Measurements from ENCODE around the gene ASIP. TPM values are rescaled to one million over a fixed set of nuclear protein-coding genes. Genes with fewer than 3 reads are reported as not detected.
"Not testable (repeated sequence)": the region's sequence is repeated elsewhere in the genome, so short reads cannot be mapped to it uniquely, and the experiment has no call there.

The ASIP gene
- total RNA-seq, 1 donor from 2014 or later, result 32.6 TPM

DNA sequence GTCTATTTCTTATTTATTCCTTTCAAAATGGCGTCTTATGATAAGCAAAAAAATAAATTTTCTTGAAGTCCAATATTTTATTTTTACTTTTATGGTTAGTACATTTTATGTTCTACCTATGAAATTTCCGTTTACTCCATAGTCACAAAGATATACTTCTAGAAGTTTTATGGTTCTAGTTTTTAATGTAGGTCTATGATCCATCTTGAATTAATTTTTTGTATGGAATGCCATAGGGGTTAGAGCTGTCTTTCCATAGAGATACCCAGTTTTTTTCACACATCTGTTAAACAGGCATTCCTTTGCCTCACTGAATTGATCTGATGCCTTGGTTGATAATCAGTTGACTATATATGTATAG lies 24.9 kb upstream of the ASIP start:
- peaks cover 13% of the 10 kb centered on the region for H3K27me3 ChIP-seq (ENCODE audit: low read depth)
- H3K27ac ChIP-seq (replicated peaks), result peak overlapping the region; percentile 88
- TF ChIP-seq, protein P1, sequence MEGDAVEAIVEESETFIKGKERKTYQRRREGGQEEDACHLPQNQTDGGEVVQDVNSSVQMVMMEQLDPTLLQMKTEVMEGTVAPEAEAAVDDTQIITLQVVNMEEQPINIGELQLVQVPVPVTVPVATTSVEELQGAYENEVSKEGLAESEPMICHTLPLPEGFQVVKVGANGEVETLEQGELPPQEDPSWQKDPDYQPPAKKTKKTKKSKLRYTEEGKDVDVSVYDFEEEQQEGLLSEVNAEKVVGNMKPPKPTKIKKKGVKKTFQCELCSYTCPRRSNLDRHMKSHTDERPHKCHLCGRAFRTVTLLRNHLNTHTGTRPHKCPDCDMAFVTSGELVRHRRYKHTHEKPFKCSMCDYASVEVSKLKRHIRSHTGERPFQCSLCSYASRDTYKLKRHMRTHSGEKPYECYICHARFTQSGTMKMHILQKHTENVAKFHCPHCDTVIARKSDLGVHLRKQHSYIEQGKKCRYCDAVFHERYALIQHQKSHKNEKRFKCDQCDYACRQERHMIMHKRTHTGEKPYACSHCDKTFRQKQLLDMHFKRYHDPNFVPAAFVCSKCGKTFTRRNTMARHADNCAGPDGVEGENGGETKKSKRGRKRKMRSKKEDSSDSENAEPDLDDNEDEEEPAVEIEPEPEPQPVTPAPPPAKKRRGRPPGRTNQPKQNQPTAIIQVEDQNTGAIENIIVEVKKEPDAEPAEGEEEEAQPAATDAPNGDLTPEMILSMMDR (IDR thresholded peaks at IDR 0.05; ENCODE audit: borderline replicate concordance), result no peak
- peaks cover 10% of the 10 kb centered on the region for H3K9me3 ChIP-seq (replicated peaks)
- intact Hi-C loops (cut with micrococcal nuclease), result no loop called here
- H3K4me1 ChIP-seq, result peaks cover 15% of the 10 kb centered on the region
- peak overlapping the region; percentile 61 for H3K4me3 ChIP-seq
- H3K36me3 ChIP-seq, result no peaks in the 10 kb centered on the region
- DNase-seq, result no peak

DNA sequence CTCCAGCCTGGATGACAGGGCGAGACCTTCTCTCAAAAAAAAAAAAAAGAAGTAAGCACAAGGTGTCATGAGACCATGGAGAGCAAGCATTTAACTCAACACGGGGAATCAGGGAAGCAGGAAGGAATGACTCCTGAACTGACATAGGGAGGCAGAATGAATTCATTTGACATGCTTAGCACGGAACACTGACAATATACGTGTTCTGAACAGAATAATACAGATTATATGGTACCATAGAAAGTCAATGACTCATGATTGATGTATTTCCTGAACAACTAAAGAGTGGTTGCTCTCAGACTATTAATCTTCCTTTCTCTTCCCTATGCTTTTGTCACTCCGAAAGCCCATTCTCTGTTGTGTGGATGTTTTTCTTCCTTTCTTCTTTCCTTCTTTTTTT lies 20.7 kb upstream of the ASIP start:
- intact Hi-C loops (cut with micrococcal nuclease), result no loop called here
- Histone ChIP-seq H3K4me3 (no peak overlapping the region), H3K4me1 (peaks cover 12% of the 10 kb centered on the region), H3K9me3 (replicated peaks) (no peaks in the 10 kb centered on the region), H3K27ac (replicated peaks) (no peak overlapping the region), H3K27me3 (ENCODE audit: low read depth) (peaks cover 13% of the 10 kb centered on the region), H3K36me3 (no peaks in the 10 kb centered on the region)
- TF ChIP-seq, protein P1 (IDR thresholded peaks at IDR 0.05; ENCODE audit: borderline replicate concordance), result no peak
- no peak for DNase-seq

DNA sequence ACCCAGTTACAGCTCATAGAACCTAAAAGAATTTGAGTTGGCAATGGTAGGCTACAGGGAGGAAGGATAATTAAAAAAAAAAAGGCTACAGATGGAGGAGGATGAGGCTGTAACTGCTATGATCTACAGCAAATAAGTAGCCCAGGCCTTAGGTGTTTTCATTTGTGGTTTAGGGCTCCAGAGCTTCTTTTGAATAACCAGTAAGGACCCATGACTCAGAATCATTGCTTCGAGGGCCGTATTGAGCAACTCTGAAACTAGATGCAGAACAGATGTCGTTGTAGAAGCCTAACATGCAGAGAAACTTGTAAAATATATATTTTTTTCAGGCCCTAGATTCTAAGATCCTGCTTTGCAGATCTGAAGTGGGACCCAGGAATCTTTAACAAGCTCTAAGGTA lies 19.0 kb upstream of the ASIP start:
- Histone ChIP-seq H3K36me3 (no peaks in the 10 kb centered on the region), H3K9me3 (replicated peaks) (no peaks in the 10 kb centered on the region), H3K4me3 (no peak overlapping the region), H3K27ac (replicated peaks) (no peak overlapping the region), H3K4me1 (no peaks in the 10 kb centered on the region), H3K27me3 (ENCODE audit: low read depth) (peaks cover 13% of the 10 kb centered on the region)
- DNase-seq, result no peak
- TF ChIP-seq, protein P1 (IDR thresholded peaks at IDR 0.05; ENCODE audit: borderline replicate concordance), result no peak
- intact Hi-C loops (cut with micrococcal nuclease), result no loop called here

DNA sequence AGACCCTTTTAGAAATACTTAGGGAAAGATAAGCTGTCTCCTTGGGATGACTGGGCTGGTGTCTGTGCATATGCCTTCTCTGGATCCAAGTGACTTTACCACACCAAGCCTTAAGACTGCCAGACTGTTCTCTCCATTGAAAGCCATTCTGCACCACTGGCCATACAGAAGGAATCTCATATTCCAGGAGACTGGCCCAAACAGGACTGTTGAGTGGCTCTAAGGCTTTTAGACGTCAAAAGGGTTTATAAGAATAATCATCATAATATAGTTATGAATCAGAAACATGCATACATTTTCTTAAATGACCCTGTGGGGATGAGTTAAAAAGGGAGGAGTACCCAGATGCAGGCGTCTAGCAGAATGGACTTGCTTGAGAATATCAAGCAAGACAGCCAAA lies 17.0 kb upstream of the ASIP start:
- H3K36me3 ChIP-seq; intact Hi-C loops (cut with micrococcal nuclease); H3K4me3 ChIP-seq; H3K27me3 ChIP-seq (ENCODE audit: low read depth); DNase-seq; H3K4me1 ChIP-seq; H3K27ac ChIP-seq (replicated peaks); H3K9me3 ChIP-seq (replicated peaks): not testable (repeated sequence)

DNA sequence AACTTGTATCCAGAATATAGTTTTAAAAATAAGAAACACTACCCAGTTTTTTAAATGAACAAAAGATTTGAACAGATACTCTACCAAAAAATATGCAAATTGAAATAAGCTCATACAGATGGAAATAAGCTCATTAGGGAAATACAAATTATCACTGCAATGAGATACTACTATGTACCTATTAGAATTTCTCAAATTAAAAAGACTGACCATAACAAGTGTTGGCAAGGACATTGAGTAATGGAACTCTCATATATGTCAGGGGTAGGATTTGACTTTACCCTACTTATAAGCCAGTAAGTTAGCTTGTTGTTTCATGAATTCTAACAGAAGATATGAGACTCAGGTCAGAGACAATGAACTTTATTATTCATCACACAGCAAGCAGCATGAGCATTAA lies 9.6 kb upstream of the ASIP start:
- no peak for DNase-seq
- intact Hi-C loops (cut with micrococcal nuclease), result no loop called here
- H3K4me1 ChIP-seq, result no peaks in the 10 kb centered on the region
- H3K27ac ChIP-seq (replicated peaks), result no peak overlapping the region
- peaks cover 12% of the 10 kb centered on the region for H3K9me3 ChIP-seq (replicated peaks)
- no peak overlapping the region for H3K4me3 ChIP-seq
- TF ChIP-seq, protein P1 (IDR thresholded peaks at IDR 0.05; ENCODE audit: borderline replicate concordance), result no peak
- peaks cover 5% of the 10 kb centered on the region for H3K27me3 ChIP-seq (ENCODE audit: low read depth)
- H3K36me3 ChIP-seq, result no peaks in the 10 kb centered on the region

DNA sequence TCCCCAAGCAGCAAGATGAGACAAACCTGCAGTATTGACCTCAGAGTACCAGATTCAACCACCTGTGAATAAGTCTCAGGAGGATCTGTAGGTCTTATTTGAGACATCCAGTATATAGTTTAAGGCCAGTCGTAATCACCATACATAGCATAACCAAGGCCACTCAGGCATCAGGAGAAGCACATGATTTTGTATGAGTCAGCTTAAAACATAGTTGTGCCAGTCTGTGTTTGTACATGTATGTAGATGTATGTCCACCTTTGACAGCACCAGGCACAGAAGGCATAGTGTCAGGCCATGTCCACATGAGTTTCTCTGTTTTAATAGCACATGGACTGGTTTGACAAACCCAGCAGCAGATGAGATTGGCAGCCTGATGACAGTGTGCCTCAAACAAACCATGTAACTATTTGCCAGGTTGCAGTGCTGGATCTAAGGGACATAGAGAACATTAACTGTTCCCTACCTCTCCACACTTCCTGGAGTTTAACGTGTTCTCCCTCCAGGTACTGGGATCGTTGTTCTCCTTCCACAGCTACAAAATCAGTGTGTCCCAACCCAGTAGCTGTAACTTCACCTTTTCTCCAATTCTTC lies 8.6 kb upstream of the ASIP start:
- intact Hi-C loops (cut with micrococcal nuclease), result no loop called here
- DNase-seq, result no peak
- TF ChIP-seq, protein P1 (IDR thresholded peaks at IDR 0.05; ENCODE audit: borderline replicate concordance), result no peak
- Histone ChIP-seq H3K4me3 (no peak overlapping the region), H3K27me3 (ENCODE audit: low read depth) (peaks cover 5% of the 10 kb centered on the region), H3K4me1 (no peaks in the 10 kb centered on the region), H3K27ac (replicated peaks) (no peak overlapping the region), H3K36me3 (no peaks in the 10 kb centered on the region), H3K9me3 (replicated peaks) (peaks cover 22% of the 10 kb centered on the region)
